ENCODE data around the gene CPNE4. TPM values are rescaled to one million over a fixed set of nuclear protein-coding genes. Genes with fewer than 3 reads are reported as not detected.

CPNE4 gene
- total and polyA plus RNA-seq, 9 of the 15 experiments (the other 6 are each of a cell fraction or from before 2014, with no cell fraction given): not detected

DNA sequence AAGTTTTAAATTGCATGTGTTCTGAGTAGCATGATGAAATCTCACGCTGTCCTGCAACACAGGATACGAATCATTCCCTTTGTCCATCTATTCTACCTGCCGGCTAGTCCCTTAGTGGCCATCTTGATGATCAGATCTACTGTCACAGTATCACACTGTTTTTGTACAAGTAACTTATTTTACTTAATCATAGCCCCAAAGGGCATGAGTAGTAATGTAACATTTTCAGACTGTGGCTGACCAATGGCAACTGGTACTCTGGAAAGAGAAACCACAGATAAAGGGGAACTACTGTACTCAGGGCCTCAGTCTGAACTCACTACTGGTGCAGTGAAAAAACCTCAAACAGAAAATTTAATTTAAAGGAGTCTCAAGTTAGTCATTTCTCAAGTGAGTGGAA is 404.7 kb downstream of the CPNE4 start:
- no peak for ATAC-seq
- FAIRE-seq: no peak
- no peak overlapping the region for H3K4me2 ChIP-seq (ENCODE audit: insufficient read depth, low read length)

GRCh38 chr3:131623431-131623830 is 411.4 kb downstream of the CPNE4 start:
- POLR2A ChIA-PET: no interaction called here
- H2AFZ ChIP-seq (ENCODE audit: low read depth, low read length): no peak overlapping the region
- no peaks in the 10 kb centered on the region for H4K20me1 ChIP-seq (replicated peaks; ENCODE audit: control insufficient read depth, insufficient read depth, low read length)
- no peak overlapping the region for H3K27ac ChIP-seq (ENCODE audit: extremely low read depth, low read depth, low read length)
- no TSS peak for BruUV-seq (replicated peaks)
- no peaks in the 10 kb centered on the region for H3K4me1 ChIP-seq (replicated peaks in 1 of 2; ENCODE audit: control insufficient read depth in 2 of 2, insufficient read depth in 2 of 2, low read length in 2 of 2)
- WGBS (ENCODE audit: insufficient coverage, low coverage, missing lambda C conversion rate): 0% methylated on average over 1 of the region's 1 CpG
- CTCF ChIA-PET (ENCODE audit: low intra/inter-chr PET ratio): no interaction called here
- H3K4me3 ChIP-seq: no peak overlapping the region
- H3K9ac ChIP-seq (ENCODE audit: insufficient read depth in 1 of 2, low read depth in 2 of 2, low read length in 2 of 2): no peak overlapping the region
- DNase-seq (ENCODE audit: extremely low read depth in 1 of 4, low spot score in 3 of 4) (no peak), ATAC-seq (no peak), FAIRE-seq (no peak)
- H3K4me2 ChIP-seq (ENCODE audit: insufficient read depth, low read length): no peak overlapping the region
- H3K27me3 ChIP-seq (ENCODE audit: control insufficient read depth in 2 of 2, insufficient read depth in 2 of 2, low read length in 2 of 2): no peaks in the 10 kb centered on the region
- intact Hi-C loops (cut with micrococcal nuclease): no loop called here
- H3K9me3 ChIP-seq (replicated peaks; ENCODE audit: control insufficient read depth, insufficient read depth, low read depth, low read length): no peaks in the 10 kb centered on the region
- in situ Hi-C loops (cut with MboI): no loop called here
- H3K36me3 ChIP-seq (ENCODE audit: control insufficient read depth, insufficient read depth, low read length): no peaks in the 10 kb centered on the region
- no peaks in the 10 kb centered on the region for H3K9me1 ChIP-seq (ENCODE audit: control insufficient read depth, insufficient read depth, low read length)
- H3K79me2 ChIP-seq (ENCODE audit: control insufficient read depth, insufficient read depth, low read length): no peaks in the 10 kb centered on the region
- TF ChIP-seq ZNF407 (IDR thresholded peaks at IDR 0.05; ENCODE audit: low read depth) (no peak), PHF21A (IDR thresholded peaks at IDR 0.05; ENCODE audit: borderline replicate concordance, low read depth) (no peak), FOXA3 (CRISPR knock-in tag; conservative IDR thresholded peaks at IDR 0.05 in 1 of 2, IDR thresholded peaks at IDR 0.05 in 1 of 2) (no peak), HDAC6 (IDR thresholded peaks at IDR 0.05; ENCODE audit: low read depth, low read length) (no peak), TAF7 (tag; IDR thresholded peaks at IDR 0.05) (no peak), CBX3 (IDR thresholded peaks at IDR 0.05; ENCODE audit: borderline replicate concordance in 1 of 2, low read length in 2 of 2) (no peak), IFI16 (CRISPR knock-in tag; IDR thresholded peaks at IDR 0.05) (no peak), YBX1 (IDR thresholded peaks at IDR 0.05) (no peak)

More for the DNA sequence above, 404.7 kb downstream of the CPNE4 start:
- Histone ChIP-seq H3K9me1 (ENCODE audit: control insufficient read depth, insufficient read depth, low read length) (no peaks in the 10 kb centered on the region), H3K9me3 (replicated peaks; ENCODE audit: control insufficient read depth, insufficient read depth, low read depth, low read length) (no peaks in the 10 kb centered on the region), H3K4me1 (replicated peaks in 1 of 2; ENCODE audit: control insufficient read depth in 2 of 2, insufficient read depth in 2 of 2, low read length in 2 of 2) (no peaks in the 10 kb centered on the region), H4K20me1 (replicated peaks; ENCODE audit: control insufficient read depth, insufficient read depth, low read length) (no peaks in the 10 kb centered on the region), H3K36me3 (ENCODE audit: control insufficient read depth, insufficient read depth, low read length) (no peaks in the 10 kb centered on the region), H3K79me2 (ENCODE audit: control insufficient read depth, insufficient read depth, low read length) (no peaks in the 10 kb centered on the region), H3K27ac (ENCODE audit: extremely low read depth, low read depth, low read length) (no peak overlapping the region), H2AFZ (ENCODE audit: low read depth, low read length) (no peak overlapping the region), H3K4me3 (no peak overlapping the region), H3K27me3 (ENCODE audit: control insufficient read depth in 2 of 2, insufficient read depth in 2 of 2, low read length in 2 of 2) (no peaks in the 10 kb centered on the region), H3K9ac (ENCODE audit: insufficient read depth in 1 of 2, low read depth in 2 of 2, low read length in 2 of 2) (no peak overlapping the region)
- no peak for DNase-seq (ENCODE audit: extremely low read depth in 1 of 4, low spot score in 3 of 4)
- in situ Hi-C loops (cut with MboI) (no loop called here), intact Hi-C loops (cut with micrococcal nuclease) (no loop called here)
- ChIA-PET POLR2A (no interaction called here), CTCF (ENCODE audit: low intra/inter-chr PET ratio) (no interaction called here)
- BruUV-seq (replicated peaks): no TSS peak
- TF ChIP-seq SIN3B (IDR thresholded peaks at IDR 0.05; ENCODE audit: low read depth) (no peak), ZNF778 (CRISPR knock-in tag; IDR thresholded peaks at IDR 0.05) (no peak), ZEB2 (IDR thresholded peaks at IDR 0.05) (no peak), RBM34 (IDR thresholded peaks at IDR 0.05; ENCODE audit: borderline replicate concordance, insufficient read depth, low read length) (no peak), SUPT5H (IDR thresholded peaks at IDR 0.05) (no peak)
- 0% methylated on average over 3 of the region's 3 CpGs for WGBS (ENCODE audit: insufficient coverage, low coverage, missing lambda C conversion rate)

Measured in K562 (cell line).